KMS-11 (cell line): ENCODE results near the gene IRF2BP1.

Source experiments
- H2AFZ ChIP-seq: fragments of 200-600 bp; sonication (generic); 2 replicates; pipeline ENCODE4 v1.6.1; 2016; ENCODE audit warnings: antibody characterized with exemption, mixed run types, low read depth
- H3K27ac ChIP-seq: fragments of 200-600 bp; sonication (generic); 2 replicates; pipeline ENCODE4 v1.6.1; 2016; ENCODE audit warnings: mild to moderate bottlenecking, mixed run types
- H3K27me3 ChIP-seq: fragments of 200-600 bp; sonication (generic); 2 replicates; pipeline ENCODE4 v1.6.1; 2017; ENCODE audit warnings: mild to moderate bottlenecking, low read depth, mixed run types, moderate library complexity; ENCODE audit not compliant: insufficient read depth
- H3K36me3 ChIP-seq: fragments of 200-600 bp; sonication (generic); 2 replicates; pipeline ENCODE4 v1.6.1; 2017; ENCODE audit warnings: mild to moderate bottlenecking, mixed run types; ENCODE audit not compliant: insufficient read depth
- H3K4me1 ChIP-seq: fragments of 200-600 bp; sonication (generic); 2 replicates; pipeline ENCODE4 v1.6.1; 2016; ENCODE audit warnings: mild to moderate bottlenecking, low read depth, mixed run types; ENCODE audit not compliant: poor library complexity, severe bottlenecking
- H3K4me2 ChIP-seq: fragments of 200-600 bp; sonication (generic); 2 replicates; pipeline ENCODE4 v1.7.0; 2016; ENCODE audit warnings: mild to moderate bottlenecking, mixed run types
- H3K4me3 ChIP-seq: fragments of 200-600 bp; sonication (generic); IDR thresholded peaks from 2 replicates; pipeline ENCODE4 v1.6.1; 2017; ENCODE audit warnings: low read depth, low read length, mixed read lengths; ENCODE audit not compliant: insufficient read depth
- H3K79me2 ChIP-seq: fragments of 200-600 bp; sonication (generic); 2 replicates; pipeline ENCODE4 v1.6.1; 2016; ENCODE audit warnings: low read depth, mixed run types; ENCODE audit not compliant: insufficient read depth
- H3K9ac ChIP-seq: fragments of 200-600 bp; sonication (generic); 2 replicates; pipeline ENCODE4 v1.6.1; 2016; ENCODE audit warnings: mild to moderate bottlenecking, mixed run types
- H4K20me1 ChIP-seq: fragments of 200-600 bp; sonication (generic); 2 replicates; pipeline ENCODE4 v1.6.1; 2016; ENCODE audit warnings: mild to moderate bottlenecking, mixed run types; ENCODE audit not compliant: insufficient read depth
- CTCF ChIP-seq: fragments of 200-600 bp; sonication (generic); conservative IDR thresholded peaks from 2 replicates; pipeline ENCODE4 v1.6.1; 2017; ENCODE audit warnings: low read depth, mild to moderate bottlenecking, antibody characterized with exemption, low read length, moderate library complexity, mixed read lengths

The IRF2BP1 gene

GRCh38 chr19:45931055-45931454, 45.1 kb upstream of the IRF2BP1 start:
- no peak overlapping the region for H3K4me3 ChIP-seq
- H3K4me2 ChIP-seq, result no peak overlapping the region
- H4K20me1 ChIP-seq, result no peaks in the 10 kb centered on the region
- H3K27me3 ChIP-seq, result peaks cover 75% of the 10 kb centered on the region
- no peak overlapping the region for H3K9ac ChIP-seq
- H3K36me3 ChIP-seq, result no peaks in the 10 kb centered on the region
- no peaks in the 10 kb centered on the region for H3K79me2 ChIP-seq
- no peak overlapping the region for H2AFZ ChIP-seq
- peaks cover 4% of the 10 kb centered on the region for H3K4me1 ChIP-seq
- no peak for TF ChIP-seq CTCF
- H3K27ac ChIP-seq, result no peak overlapping the region

GRCh38 chr19:45929247-45929646, 43.3 kb upstream of the IRF2BP1 start:
- peaks cover 59% of the 10 kb centered on the region for H3K27me3 ChIP-seq
- H3K27ac ChIP-seq, result no peak overlapping the region
- H3K36me3 ChIP-seq, result no peaks in the 10 kb centered on the region
- H3K4me3 ChIP-seq, result no peak overlapping the region
- no peaks in the 10 kb centered on the region for H3K79me2 ChIP-seq
- H2AFZ ChIP-seq, result no peak overlapping the region
- no peak for TF ChIP-seq CTCF
- no peak overlapping the region for H3K9ac ChIP-seq
- no peaks in the 10 kb centered on the region for H4K20me1 ChIP-seq
- H3K4me2 ChIP-seq, result no peak overlapping the region
- H3K4me1 ChIP-seq, result peaks cover 4% of the 10 kb centered on the region

- Histone ChIP-seq H3K27me3 (peaks cover 50% of the 10 kb centered on the region), H3K4me3 (no peak overlapping the region), H4K20me1 (no peaks in the 10 kb centered on the region), H3K36me3 (no peaks in the 10 kb centered on the region), H2AFZ (peak overlapping the region; percentile 64), H3K9ac (no peak overlapping the region), H3K4me2 (peak overlapping the region; percentile 22), H3K79me2 (no peaks in the 10 kb centered on the region), H3K4me1 (peaks cover 4% of the 10 kb centered on the region), H3K27ac (no peak overlapping the region)
- TF ChIP-seq CTCF, result no peak
These were observed 41.8 kb upstream of the IRF2BP1 start for GRCh38 chr19:45927565-45928261.

GRCh38 chr19:45924891-45925447, 39.0 kb upstream of the IRF2BP1 start:
- peaks cover 4% of the 10 kb centered on the region for H3K4me1 ChIP-seq
- H3K27ac ChIP-seq, result no peak overlapping the region
- peaks cover 49% of the 10 kb centered on the region; the same call in 1 of the 2 replicates for H3K27me3 ChIP-seq
- no peaks in the 10 kb centered on the region for H3K36me3 ChIP-seq
- H3K4me3 ChIP-seq, result no peak overlapping the region
- TF ChIP-seq CTCF, result no peak
- H3K4me2 ChIP-seq, result no peak overlapping the region
- no peak overlapping the region for H3K9ac ChIP-seq
- no peaks in the 10 kb centered on the region for H4K20me1 ChIP-seq
- H3K79me2 ChIP-seq, result no peaks in the 10 kb centered on the region
- H2AFZ ChIP-seq, result no peak overlapping the region
